GM21423 (cell line): ENCODE data around the gene GAL3ST3.

Experiments used
- ATAC-seq: cut with Tn5 transposase; IDR thresholded peaks from one replicate; pipeline ENCODE4 v1.9.1; 2021; ENCODE audit warnings: mild to moderate bottlenecking, moderate library complexity; ENCODE audit not compliant: unreplicated experiment

GAL3ST3 gene

DNA sequence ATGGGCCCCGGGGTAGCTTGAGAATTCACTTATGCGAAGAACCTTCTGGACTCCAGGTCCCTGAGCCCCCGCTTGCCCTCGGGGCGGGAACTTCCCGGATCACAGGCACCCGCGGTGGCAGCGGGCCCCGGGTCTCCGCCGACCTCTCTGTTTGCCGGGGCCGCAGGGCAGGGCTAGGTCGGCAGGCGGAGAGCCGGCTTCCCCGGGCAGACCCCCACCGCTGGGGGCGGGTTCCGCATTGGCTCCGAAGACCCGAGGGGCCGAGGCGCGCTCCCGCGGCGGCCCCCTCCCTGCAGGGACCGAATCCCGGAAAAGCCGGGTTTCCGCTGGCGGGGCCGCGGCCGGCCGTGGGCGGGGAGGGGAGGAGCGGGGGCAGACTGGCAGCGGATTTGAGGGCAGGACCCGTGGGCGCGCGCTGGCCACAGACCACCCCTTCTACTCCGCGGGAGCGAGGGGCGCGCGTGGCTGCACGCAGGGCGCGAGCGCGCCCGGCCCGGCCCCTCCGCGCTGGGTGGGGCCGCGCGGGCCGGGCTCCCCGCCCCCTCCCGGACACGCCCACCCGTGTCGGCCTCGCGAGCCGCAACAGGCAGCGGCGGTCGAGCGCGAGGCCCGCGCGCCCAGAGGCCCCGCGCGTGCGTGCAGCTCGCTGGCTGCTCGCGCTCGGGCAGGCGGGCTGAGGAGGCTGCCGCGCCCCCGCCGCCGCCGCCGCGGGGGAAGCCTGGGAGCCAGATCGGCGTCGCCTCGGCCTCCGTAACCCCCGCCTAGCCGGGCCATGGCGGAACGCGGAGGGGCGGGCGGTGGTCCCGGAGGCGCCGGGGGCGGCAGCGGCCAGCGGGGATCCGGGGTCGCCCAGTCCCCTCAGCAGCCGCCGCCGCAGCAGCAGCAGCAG is 21.0 kb upstream of the GAL3ST3 start, which contains the start of gene PACS1:
PACS1 (plus strand) TSS at position 558 of the 889 bp plus-strand sequence; CDS start at position 773, 215 bp downstream.
- ATAC-seq: peak; percentile 51

DNA sequence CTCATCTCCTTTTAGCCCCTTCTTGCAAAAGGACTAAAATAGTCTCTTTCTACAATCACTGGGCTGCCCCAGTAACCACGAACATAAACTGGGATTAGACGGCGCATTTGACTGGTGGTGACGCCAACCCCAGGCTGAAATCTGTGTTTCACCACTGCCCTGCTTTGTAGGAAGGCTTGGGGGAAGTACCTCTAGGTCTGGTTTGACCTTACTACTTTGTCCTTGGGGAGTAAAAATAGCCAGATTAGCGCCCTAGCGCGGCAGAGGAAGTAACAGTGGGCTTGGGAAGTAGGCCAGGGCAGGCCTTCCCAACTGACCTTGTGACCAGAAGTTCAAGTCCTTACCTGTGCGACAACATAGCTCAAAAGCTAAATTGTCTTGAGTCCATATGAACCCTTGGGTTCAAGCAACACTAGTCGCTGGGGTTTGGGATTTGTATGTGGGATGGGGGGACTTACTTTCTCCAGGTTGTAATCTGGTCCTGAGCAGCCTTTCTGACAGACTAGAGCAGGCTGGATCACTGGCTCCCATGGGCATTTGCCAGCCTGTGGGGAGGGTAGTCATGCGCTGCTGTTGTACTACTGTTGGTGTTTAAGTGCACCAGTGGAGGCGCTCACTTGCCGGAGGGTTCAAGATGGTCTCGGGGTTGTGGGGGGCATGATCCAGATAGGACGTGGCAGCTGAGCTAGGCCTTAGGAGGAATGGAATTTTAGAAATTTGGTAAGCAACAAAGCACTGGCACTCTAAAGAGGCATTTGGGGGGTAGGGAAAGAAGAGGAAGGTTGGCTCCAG is 20.2 kb upstream of the GAL3ST3 start:
- peak; percentile 7 for ATAC-seq

DNA sequence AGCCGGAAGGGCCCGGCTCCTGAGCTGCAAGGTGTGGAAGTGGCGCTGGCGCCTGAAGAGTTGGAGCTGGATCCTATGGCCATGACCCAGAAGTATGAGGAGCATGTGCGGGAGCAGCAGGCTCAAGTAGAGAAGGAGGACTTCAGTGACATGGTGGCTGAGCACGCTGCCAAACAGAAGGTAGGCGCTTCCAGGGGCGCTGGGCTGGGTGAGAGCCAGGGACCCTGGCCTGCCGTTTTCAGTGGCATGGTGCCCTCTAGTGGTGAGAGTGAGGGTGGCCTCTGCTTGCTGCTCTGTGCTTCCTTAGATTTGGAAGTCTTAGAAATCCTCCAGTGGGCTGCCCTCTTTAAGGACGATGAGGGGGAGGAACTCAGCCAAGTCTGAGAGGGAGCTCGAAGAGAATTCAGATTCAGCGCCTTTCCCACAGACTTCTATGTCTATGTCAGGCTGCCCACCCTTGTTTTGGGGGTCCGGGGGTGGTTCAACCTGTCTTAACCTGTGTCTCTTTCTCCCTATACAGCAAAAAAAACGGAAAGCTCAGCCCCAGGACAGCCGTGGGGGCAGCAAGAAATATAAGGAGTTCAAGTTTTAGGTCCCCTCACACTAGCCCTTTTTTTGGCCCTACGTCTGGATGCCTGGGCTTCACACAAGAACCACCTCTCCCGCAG is 19.3 kb upstream of the GAL3ST3 start:
- no peak for ATAC-seq

DNA sequence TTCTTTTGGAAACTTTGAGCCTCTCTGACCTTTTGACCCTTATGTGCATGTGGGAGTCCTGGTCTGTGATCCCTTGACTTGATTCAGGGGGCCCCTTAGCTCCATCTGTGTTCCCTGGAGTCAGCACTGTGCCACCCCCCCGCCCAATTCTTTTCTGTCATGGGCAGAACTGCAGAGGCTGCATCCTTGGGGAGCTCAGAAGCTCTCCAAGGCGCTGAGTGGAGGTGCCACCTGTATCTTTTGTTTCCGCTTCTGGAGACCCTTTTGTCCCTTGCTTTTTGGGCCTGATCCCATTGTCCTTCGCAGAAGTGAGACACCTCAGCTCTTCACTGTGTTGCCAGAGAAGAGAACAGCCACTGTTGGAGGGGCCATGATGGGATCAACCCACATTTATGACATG is 18.7 kb upstream of the GAL3ST3 start:
- no peak for ATAC-seq

DNA sequence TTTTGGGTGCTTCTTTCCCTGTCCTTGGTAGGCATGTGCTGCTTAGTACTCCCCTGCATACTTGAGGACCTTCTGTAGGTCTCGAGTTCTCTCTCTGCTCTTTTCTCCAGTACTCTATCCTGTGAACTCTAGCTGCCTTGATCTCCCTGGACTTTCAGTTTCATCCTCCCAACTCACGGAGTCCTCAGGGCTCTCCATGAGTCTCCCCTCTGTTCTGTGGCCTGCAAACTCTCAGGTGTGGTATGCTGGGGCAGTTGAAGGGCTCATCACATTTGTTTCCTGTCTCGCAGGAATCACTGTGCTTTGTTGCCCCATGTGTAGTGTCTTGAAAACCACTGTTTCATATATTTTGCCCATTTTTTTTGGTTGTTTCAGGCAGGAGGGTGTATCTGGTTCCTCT is 17.8 kb upstream of the GAL3ST3 start:
- ATAC-seq: no peak

DNA sequence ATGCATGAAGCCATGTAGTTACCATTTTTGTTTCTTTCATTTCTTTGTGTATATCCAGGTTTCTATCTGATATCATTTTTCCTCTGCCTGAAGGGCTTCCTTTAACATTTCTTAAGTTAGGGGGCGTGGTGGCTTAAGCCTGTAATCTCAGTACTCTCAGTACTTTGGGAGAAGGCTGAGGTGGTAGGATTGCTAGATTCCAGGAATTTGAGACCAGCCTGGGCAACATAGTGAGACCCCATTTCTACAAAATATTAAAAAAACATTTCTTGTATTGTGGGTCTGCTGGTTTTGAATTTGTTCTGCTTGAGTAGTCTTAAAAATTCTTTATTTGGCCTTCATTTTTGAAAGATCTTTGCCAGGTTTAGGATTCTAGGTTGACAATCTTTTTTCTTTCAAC is 15.6 kb upstream of the GAL3ST3 start:
- no peak for ATAC-seq

DNA sequence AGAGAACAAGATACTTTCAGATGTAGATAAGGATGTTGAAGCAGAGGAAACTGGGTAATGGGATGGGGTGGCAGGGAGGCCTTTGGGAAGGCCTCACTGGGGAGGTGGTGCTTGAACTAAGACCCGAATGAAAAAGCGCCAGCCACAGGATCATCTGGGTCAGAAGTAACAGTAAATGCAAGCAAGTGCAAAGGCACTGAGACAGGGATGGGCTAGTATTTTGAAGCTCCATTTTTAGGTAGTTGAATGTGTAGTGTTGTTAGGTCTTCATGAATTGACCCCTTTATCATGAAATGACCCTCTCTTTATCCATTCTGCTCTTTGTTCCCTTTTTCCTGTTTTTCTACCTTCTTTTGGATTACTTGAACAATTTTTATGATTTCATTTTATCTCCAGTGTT is 14.9 kb upstream of the GAL3ST3 start:
- no peak for ATAC-seq

DNA sequence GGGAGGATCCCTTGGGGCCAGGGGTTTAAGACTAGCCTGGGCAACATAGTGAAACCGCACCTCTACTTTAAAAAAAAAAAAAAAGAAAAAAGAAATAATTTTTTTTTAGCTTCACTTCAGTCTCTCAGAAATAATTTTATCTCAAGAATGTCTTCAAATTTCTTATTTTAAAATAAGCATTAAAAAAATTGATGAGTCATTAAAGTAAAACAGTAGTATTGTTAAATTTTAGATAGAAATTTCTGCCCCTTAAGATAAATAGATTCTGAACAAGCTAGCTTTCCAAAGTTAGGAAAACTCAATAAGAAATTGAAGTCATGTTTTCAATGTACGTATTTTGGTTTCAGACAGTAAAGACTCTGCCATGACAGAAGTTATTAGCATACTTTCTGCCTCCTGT is 13.4 kb upstream of the GAL3ST3 start:
- no peak for ATAC-seq

DNA sequence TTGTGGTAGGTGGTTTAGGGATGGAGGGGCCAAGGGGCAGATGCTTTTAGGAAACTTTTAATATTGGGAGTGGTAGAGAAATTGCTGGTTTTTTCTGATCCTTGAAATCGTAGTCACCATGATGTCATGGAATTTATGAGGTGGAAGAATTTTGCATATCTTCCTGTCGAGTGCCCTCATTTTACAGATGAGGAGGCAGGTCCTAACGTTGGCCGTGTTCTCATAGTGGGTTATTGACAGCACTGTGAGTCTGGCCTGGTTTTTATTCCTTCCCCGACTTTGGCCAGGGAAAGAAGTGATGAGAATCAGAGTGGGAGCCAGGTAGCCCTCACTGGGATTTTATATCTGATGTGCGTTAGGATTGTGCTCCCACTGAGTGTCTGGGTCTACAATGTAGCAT is 12.3 kb upstream of the GAL3ST3 start:
- no peak for ATAC-seq

DNA sequence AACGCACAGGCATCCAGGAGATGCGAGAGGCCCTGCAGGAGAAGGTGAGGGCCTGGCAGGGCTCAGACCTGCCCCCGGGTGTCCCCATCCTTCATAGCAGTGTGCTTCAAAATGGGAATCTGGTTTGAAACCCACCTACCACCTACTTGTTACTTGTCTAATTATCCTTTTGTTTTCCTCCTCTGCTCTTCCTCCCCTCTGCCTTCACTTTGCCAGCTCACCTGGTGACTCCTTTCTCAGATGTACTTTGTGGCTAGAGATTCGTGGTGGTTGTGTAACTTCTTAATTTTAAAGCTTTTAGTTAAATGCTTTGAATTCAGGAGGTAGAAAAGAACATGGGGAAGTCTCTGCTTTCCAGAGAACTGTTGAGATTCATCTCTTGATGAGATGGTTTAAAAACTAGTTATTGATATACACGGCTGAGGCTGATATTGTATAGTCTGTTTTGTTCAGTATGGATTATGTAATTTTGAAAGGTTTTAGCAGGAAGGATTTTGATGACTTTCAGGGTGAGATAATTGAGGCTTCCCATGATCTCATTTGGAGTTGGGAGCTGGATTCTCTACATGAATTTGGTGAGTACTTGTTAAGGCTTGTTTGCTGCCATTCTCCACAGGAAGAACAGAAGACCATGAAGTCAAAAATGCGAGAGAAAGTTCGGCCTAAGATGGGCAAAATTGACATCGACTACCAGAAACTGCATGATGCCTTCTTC is 11.2 kb upstream of the GAL3ST3 start:
- no peak for ATAC-seq

DNA sequence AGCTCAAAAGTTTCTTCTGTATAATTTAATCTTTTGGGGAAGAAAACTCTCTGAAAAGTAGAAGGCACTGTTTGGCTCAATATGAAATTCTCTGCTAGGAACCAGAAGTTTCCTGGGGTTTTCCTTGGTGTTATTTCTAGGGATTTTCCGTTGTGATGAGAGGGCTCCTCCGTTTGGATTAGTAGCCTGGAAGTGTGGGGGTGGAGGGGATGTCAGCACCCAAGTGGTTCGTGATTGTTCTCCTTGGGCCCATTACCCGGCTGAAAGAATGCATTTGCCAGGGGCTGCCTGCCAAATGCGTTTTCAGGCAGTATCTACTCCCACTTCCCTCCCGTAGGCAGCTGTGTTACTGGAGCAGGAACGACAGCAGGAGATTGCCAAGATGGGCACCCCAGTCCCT is 7.5 kb upstream of the GAL3ST3 start:
- no peak for ATAC-seq

DNA sequence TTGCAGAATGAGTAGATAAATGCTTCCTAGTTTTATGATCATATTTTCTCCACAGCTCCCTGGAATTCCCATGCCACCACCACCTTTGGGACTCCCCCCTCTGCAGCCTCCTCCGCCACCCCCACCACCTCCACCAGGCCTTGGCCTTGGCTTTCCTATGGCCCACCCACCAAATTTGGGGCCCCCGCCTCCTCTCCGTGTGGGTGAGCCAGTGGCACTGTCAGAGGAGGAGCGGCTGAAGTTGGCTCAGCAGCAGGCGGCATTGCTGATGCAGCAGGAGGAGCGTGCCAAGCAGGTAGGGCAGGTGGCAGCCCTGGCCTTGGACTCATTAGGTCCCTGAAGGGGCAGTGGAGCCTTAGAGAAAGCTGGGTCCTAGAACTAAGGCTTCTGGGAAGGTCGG is 6.1 kb upstream of the GAL3ST3 start:
- ATAC-seq: no peak

DNA sequence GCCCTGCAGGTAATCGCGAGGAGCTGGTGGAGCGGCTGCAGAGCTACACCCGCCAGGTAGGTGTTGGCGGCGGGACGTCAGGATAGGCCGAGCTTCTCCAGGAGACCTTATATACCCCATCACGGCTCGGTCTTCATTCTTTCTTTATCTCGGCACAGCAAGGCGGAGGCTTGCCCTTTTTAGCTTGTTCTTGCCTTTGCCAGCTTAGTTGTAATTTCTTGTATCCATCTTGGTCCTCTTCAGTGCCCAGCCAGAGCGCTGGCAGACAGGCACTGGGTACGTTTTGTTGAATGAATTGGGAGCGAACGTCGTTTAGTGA is 3.7 kb upstream of the GAL3ST3 start:
- no peak for ATAC-seq

DNA sequence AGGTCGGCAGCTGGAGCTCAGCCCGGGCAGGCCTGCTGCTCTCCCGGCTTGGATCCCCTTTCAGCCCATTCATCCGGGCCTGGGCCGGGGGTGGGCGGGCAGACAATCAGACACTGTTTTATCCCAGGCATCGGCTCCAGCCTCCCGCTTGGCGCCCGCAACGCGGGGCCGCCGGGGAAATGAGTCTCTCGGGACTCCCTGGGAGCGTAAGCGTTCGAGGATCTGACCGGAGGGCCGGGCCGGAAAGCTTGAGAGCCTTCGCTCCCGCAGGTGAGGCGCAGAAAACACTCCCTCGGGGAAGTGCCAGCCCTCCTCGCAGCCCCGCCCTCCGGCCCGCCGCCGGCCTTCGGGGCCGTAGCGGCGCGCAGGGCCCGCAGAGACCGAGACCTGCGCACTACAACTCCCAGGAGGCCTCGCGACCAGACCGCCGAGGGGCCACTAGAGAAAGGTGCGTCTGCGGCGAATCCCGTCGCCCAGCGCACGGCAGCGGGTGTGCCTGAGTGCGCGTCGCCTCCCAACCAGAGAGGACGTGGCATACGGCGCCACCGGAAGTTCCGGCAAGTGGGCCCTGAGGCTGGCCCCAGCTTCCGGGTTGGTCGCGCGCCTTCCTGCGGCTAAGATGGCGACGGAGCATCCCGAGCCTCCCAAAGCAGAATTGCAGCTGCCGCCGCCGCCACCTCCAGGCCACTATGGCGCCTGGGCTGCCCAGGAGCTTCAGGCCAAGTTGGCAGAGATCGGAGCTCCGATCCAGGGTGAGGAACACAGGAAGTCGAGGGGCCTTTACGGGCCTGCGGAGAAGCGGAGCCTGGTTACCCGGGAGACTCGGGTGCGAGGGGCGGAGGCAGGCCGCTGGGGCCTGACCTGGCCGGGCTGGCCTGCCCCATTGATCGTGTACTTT is 3.1 kb upstream of the GAL3ST3 start, which contains the start of gene SF3B2:
SF3B2 (plus strand) TSS at position 599 of the 898 bp plus-strand sequence; CDS start at position 620, 21 bp downstream.
- peak; percentile 91 for ATAC-seq

DNA sequence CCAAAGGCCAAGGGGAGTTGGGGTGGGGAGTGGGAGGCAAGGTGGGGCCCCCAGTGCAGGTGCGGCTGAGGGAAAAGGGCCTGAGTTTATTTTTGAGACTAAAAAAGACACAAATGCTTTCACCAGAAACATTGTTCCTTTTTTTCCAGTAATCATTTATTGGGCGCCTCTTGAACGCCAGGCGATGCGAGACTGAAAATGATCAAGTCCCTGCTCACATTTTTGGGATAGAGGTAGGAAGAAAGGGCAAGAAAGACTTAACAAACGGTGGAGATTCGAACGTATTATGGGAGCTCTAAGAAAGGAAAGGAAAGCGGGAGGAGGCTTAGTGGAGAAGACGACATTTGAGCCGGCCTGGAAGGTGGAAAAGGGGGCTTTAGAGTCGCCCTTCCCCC is 2.4 kb upstream of the GAL3ST3 start:
- ATAC-seq: no peak

DNA sequence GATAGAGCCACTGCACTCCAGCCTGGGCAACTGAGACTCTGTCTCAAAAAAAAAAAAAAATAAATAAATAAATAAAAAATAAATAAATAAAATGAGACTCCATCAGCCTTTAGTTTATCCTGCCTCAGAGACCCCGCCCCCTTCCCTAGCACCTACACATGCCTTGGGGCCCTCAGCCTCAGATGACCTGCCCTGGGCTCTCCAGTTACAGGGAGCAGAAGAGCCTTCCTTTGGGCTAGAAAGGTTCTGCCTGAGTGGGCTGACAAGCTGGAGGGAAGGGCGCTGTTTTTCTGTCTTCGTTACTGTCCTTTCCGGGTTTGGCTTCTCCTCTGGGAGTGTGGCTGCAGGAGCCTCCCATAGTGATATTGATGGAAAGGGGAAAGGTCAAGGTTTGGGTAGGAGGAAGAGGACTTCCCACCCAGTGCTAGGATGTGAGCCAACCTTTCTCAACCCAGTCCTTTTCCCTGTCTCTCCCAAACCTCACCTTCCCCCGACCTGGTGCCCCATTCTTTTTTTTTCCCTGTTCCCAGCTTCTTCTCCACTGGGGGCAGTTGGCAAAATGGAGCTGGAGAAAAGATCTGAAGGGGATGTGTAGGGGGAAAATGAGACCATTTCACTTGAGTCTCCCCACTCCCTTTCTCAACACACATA is 1.7 kb upstream of the GAL3ST3 start:
- no peak for ATAC-seq

DNA sequence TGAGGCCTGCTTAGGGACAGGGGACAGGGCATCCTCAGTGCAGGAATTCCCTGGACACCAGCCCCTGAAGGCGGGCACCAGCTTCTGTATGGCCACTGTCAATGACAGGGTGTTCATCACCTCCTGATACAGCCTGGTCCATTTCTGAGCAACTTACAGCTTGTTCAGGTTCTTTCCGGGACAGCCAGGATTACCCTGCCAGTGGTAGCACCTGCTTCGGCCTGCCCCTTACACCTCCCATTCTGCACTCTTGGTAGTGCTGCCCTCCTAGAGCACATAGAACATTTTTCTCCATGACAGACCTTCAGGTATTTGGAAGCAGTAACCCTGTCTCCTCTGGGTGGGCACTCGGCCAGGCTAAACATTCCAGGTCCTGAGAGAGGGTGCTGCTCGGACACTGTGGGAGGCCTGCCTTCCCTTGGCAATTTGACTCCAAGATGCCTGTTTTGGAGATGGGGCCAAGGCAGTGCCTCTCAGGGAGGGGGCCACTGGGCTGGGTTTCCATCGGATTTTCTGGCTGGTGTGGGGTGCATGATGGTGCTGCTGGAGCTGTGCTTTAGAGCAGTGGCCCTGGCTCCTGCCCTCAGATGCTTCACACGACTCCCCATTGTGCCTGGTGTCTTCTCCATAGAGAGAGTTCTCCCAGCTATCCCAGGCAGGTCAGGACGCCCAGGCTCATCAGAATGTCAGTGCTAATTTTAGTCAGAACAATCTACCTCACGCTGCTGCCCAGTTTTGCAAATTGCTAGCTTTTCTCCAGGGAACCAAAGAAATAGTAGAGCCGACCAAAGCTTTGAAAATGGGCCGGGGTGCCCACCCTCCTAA is 1.2 kb downstream of the GAL3ST3 start:
- no peak for ATAC-seq

DNA sequence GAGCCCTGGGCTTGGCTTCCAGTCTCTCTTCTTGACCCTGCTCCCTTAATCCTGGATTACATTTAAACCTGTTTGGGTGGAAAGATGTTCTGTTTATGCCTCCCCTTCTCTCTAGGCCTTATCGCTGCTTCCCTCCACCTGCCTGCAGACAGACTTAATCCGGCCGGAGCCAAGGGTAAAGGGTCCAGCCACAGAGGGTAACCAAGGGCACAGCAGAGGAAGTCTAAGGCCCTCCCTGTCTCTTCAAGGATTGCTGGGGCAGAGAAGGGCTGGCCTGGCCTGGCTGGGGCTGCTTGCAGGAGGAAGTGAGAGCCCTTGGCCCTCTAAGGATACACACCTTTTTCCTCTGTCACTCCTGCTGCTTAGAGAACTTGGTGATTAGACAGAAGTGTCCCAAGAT is 2.1 kb downstream of the GAL3ST3 start:
- ATAC-seq: no peak
